ENCODE results near the gene POLR1A.

Gene POLR1A

DNA sequence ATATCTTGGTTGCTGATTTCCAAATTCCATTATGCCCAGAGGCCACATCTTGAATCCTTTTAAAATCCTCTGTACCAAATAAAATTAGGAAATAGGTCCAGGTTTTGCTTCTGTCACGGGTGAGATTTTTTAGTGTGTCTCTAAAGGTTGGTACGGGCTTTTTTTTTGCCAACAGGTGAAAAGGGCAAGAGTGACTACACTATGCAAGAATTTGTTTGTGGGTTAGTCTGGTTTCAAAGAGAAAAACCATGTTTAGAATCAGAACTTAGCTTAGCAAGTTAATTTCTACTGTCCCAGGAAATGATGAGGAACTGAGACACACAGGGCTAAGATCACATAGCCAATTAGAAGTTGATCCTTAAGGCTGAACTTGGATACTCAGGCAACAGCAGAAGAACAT, 41.7 kb downstream of the POLR1A start:
- DNase-seq (ENCODE audit: low spot score) = no peak

DNA sequence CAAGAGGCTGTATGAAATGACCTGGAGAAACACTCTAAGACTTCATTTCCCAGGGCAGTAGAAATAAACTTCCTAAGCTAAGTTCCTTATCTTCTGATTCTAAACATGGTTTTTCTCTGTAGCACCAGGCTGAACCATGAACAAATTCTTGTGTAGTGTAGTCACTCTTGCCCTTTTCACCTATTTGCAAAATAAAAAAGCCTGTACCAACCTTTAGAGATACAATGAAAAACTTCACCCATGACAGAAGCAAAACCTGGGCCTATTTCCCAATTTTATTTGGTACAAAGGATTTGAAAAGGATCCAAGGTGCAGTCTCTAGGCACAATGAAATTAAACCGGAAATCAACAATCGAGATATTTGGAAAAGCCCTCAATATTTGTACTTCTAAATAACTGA, 43.6 kb downstream of the POLR1A start:
- no peak for DNase-seq (ENCODE audit: low spot score)

DNA sequence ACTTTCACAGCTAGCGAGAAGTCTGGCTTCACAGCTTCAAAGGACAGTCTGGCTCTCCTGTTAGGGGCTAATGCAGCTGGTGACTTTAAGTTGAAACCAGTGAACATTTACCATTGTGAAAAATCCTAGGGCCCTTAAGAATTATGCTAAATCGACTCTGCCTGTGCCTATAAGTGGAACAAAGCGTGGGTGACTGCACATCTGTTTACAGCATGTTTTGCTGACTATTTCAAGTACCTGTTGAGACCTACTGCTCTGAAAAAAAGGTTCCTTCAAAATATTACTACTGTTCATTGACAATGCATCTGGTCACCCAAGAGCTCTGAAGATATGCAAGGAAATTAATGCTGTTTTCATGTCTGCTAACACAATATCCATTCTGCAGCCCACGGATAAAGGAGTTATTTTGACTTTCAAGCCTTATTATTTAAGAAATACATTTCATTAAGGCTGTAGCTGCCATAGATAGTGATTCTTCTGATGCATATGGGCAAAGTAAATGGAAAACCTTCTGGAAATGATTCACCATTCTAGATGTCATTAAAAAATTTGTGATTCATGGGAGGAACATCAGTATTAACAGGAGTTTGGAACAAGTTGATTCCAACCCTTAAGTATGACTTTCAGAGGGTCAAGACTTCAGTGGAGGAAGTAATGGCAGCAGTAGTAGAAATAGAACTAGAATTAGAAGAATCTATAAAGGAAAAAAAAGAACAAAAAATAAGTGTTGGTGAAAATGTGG, 48.9 kb downstream of the POLR1A start:
- no peak for DNase-seq (ENCODE audit: low spot score)

DNA sequence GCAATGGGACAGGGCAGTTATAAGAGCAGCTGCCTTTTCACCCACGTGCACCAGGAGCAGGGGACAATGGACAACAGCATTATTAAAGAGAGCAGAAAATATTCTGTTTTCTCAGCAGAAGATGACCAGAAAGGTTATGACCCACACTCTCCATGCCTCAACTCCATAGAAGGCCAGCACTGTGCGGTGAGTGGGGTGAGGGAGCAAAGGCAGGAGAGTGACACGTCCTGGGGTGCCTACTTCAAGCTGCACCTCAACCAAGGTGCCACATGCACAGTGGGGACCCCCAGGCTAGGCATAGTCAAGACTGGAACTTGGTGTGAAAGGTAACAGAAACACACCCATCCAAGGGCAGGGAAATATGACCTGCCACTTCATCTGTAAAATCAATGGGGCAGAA, 50.4 kb downstream of the POLR1A start:
- DNase-seq (ENCODE audit: low spot score) = no peak

DNA sequence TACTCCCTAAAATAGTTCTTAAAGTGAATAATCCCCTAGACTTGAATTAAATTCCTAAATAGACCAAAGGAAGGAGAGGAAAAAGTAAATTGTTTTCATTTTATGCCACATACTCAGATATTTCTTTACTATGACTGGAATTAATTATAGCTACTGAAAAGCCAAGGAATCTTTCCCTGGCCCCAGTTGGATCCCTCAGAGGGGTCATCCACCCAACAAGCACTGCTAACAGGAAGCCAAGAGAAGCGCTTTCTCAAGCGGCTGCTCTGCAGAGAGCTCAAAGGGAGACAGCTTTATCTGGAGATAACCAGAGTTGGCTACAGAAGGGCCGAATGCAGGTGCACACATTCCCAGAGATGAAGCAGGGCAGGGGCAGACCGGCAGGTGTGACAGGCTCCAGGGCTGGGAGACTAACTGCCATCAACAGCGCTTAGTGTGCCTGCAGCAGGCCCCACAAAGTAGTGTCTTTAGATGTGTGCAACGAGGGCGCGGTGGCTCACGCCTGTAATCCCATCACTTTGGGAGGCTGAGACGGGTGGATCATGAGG, 51.1 kb downstream of the POLR1A start:
- no peak for DNase-seq (ENCODE audit: low spot score)

DNA sequence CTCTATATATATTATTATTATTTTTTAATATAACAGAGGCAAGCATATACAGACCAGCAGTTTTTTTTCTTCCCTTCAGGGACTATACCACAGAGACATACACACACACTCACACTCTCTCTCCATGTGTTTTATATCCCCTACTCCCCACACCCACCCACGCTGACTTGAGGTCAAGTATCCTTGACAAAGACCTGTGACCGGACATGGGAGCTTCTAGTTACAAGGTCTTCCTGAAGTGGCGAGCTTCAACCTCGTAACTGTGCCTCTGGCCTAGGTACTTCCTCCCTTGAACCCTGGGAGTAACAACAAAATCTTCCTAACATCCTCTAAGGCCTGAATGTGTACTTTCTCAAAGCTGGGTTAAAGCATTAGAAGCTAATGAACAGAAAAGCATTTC, 52.5 kb downstream of the POLR1A start:
- DNase-seq (ENCODE audit: low spot score) = no peak

DNA sequence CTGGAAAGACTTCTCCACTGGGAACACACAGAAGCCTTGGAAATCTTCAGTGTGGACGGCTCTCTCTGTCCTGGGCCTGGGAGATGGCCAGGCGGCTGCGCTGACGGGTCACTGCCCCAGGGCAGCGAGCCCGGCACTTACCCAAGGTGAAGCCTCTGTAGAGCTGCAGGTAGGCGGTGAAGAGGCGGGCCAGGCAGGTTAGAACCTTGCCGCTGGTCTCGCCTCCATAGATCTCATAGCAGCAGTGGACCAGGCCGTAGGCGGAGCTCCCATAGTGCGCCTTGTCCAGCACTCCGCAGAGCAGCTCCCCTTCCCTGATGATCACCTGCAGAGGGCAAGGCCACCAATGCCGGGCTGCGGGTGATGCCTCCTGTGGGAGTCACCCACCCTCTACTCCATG, 53.0 kb downstream of the POLR1A start:
- no peak for DNase-seq (ENCODE audit: low spot score)

DNA sequence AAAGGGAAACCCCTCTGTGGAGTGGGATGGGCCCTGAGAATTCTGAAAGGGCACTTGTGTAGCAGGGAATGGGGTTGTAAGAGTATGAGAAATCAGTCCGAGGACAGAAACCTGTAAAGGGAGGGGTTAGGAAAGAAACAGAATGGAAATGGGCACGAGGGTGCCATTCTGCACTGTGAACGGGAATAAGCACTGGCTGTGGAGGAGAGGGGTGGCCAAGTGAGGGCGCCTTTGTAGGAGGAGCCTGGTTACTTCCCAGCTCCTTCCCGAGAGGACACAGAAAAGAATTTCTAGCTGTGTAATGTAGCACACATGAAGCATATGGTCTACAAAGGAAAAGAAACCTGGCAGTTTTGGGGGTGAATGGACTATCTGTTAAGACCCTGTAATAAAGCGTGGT, 53.4 kb downstream of the POLR1A start:
- no peak for DNase-seq (ENCODE audit: low spot score)

DNA sequence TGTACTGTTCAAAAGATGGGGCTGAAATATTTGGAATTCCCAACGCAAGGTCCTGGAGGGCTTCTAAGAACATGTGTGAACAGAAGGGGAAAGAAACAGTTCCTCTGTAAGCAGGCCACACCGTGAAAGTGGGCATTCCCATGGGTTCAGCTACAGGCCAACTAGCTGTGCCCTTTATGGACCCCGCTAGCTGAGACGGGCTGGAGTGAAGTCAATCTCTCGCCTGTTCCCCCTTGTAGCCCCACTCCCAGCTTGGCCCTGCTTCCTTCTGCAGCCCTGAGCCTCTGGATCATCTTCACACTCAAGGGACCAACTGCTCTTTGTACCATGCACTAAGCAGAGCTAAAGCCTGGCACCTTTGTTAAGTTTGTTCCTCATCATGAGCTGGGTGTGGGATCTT, 55.4 kb downstream of the POLR1A start:
- no peak for DNase-seq (ENCODE audit: low spot score)

DNA sequence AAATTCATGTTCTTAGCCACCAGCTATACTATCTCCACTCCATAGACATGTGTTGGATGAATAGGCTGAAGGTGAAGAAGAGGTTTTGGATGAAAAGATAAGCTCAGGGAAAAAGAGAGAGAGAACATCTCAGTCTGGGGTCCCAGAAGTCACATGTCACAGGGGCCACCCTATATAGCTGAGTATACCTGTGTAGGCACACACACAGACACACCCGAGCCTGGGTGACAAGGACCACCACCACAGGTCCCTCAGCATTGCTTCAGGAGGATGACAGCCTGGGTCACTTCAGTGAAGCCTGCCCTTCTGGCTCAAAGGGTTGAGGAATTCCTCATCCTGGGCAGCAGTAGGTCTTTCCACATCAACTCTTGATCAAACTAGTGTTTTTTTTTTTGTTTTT, 56.2 kb downstream of the POLR1A start:
- DNase-seq (ENCODE audit: low spot score) = no peak

DNA sequence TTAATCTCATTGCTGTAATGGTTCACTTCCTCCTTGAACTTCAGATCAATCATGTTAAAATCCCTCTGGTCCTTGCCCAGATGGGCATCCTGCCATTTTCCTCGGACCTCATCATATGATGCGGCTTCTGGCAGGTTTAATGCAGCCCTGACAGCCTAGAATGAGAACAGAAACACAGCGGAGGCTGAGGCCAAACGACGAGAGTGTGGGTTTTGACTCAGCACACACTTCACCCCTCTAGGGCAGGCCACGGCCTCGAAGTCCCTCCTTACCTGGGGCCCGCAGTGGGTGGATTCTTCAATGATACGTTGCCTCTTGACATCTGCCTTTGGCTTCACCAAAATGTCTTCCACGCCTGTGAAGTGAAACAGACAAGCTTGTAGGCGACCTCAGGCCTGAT, 56.8 kb downstream of the POLR1A start:
- no peak for DNase-seq (ENCODE audit: low spot score)

DNA sequence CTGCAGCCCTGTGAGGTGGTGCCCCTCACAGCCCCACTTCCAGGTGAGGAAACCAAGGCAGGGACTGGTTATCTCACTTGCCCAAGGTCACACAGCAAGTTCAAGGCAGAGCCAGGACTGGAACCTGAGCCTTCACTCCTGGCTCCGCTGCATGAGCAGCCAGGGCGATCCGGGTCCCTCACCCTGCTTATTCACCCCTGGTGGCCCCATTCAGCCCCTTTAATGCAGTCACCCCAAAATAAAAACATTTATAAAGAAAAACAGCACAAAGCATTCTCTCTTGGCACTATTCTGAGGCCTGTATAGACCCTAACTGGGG, 57.3 kb downstream of the POLR1A start:
- DNase-seq (ENCODE audit: low spot score) = no peak

DNA sequence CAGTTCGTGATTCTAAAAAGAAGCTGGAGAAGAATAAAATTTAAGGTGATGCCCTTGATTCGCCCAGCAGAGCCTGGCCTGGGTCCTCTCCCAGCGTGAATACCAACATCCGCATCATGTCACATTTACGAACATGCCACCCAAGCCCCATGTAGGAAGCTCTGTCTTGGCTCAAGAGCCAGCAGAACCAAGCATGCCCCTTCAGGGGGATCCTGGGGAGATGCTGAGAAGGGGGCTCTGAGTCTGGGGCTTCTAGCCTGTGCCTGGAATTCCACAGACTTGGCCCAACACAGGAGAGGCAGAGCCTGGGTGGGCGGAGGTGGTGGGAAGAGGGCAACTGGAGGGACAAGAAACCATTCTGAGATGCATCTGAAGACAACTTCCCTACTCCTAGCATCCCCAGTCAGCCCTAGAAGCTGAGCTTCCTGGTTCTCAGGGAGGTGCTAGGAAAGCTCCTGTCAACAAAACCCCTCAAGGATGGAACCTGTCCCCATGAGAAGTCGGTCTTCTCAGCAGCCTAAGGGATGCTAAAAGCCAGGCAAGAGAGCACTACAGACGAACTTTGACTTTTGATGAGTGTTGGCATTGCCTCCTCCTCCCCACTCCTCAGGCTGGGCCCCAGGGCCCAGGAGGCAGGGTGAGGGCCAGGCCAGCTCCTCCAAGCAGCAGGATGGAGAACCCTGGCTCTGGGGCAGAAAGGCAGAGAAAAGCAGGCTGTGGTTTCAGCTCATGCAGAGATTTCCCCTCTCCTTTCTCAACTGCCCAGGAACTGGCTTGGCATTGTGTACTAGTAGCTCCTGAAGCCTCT, 57.9 kb downstream of the POLR1A start:
- no peak for DNase-seq (ENCODE audit: low spot score)

DNA sequence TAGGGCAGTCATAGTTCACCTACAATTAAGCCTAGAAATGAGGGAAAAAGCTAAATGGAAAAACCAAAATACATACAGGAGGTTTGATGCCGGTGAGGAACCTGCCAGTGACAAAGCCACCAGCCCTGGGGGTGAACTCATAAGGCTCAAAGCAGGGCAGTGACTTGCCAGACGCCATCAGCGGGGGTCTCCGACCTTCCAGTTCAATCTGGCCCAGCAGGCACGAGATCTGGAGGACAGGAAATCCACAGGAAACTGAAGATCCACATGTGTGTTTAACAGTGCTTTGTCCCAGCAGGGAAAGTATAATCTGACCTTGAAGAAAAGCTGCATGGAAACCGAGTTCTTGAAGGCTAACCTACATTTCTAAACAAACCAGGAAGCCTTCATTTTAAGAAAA, 60.1 kb downstream of the POLR1A start:
- DNase-seq (ENCODE audit: low spot score) = no peak

DNA sequence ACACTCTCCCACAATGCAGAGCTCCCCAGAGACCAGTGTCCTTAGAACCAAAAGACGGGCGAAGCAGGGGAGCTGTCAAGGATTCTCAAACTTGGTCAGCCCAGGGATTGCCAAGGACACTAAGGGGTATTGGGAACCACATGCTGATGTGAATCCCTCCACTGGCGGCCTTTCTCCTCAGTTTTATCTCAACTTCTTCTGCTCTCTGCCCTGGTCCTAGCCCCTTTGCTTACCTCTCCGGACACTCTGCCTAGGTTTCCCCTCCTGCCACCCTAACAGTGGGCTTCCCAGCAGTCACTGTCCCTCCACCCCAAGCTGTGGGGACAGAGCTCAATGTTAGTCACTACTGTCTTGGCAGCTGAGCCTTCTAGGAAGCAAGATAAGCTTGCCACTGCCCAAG, 61.1 kb downstream of the POLR1A start:
- no peak for DNase-seq (ENCODE audit: low spot score)

DNA sequence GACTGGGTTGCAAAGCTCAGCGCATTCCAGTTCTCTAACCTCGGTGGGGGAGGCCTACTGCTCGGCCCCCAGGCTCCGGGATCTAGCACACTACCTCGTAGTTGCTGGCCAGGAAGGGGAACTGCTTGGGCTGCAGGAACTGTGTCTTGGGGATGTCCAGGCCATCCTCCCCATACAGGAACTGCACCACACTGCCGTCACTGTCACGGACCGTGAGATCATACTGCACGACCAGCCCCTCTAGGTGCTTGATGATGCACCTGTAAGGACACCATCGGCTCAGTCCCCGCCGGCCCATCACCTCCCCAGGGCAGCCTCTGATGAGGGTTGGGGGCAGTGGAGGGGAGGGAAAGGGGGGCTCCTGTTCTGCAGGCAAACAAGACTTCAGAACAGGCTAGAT, 61.6 kb downstream of the POLR1A start:
- no peak for DNase-seq (ENCODE audit: low spot score)

DNA sequence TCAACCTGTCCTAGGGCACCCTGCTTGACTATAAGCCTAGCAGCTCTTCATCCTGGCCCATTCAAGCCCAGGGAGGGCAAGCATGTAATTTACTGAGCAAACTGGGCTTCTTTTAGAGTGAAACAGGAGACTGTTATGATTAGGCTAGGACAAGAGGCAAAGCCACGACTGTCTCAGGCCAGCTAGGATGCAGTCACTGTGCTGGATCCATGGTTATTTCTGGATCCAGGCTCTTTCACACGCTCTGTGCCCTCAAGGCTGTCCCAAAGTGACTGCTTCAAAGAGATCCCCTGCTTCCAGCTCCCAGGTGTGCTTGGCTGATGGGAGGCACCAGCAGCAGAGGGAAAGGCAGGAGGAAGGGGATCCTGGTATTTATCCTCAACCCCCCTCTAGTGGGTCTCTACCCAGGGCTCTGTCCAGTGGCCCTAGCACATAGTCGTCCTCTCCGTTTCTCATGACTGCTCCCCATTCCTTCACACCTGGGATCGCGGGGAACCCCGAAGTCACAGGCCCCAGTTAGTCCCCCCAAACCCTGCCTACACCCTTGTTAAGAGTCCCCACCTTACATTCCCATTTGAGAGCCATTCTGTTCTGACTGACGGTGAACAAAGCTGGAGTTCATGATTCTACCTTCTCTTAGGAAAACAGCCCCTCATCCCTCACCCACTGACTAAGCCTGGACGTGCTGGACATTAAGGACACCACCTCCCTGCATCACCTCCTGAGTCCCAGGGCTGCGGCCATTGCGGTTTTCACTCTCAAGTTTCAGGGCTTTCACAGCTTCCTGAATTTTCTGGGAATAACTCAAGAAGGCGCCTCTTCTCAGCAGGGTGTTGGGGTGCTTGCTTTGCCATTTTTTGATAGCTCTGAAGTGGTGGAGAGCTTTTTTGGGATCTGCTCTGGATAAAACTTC, 63.2 kb downstream of the POLR1A start:
- DNase-seq (ENCODE audit: low spot score) = no peak

DNA sequence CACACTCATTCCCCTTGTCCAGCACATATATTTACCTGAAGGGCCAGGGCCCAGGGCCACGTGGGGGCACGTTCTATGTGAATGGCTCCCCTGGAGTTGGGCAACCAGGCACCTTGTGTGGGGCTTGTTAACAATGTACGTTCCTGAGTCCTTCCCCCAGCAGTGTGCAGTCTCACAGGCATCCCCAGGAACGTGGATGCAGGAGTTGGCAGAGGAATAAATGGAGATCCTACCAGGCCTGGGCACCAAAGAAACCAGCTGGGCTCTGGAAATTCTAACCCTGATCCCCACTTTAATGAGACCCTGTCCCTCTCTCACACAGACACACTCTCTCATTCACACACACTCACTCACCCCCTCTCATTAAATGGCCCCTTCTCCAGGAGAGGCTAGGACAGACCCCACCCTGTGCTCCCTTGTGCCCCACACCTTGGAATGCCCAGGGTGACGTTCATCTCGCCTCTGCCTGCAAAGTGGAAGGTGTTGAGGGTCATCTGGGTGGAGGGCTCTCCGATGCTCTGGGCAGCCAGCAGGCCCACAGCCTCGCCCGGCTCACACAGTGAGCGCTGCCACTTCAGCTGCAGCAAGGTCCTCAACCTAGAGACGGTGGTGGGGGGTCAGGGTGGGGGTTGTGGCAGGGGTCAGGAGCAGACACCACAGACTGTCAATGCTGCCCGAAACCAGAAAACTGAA, 65.6 kb downstream of the POLR1A start:
- DNase-seq (ENCODE audit: low spot score) = no peak

DNA sequence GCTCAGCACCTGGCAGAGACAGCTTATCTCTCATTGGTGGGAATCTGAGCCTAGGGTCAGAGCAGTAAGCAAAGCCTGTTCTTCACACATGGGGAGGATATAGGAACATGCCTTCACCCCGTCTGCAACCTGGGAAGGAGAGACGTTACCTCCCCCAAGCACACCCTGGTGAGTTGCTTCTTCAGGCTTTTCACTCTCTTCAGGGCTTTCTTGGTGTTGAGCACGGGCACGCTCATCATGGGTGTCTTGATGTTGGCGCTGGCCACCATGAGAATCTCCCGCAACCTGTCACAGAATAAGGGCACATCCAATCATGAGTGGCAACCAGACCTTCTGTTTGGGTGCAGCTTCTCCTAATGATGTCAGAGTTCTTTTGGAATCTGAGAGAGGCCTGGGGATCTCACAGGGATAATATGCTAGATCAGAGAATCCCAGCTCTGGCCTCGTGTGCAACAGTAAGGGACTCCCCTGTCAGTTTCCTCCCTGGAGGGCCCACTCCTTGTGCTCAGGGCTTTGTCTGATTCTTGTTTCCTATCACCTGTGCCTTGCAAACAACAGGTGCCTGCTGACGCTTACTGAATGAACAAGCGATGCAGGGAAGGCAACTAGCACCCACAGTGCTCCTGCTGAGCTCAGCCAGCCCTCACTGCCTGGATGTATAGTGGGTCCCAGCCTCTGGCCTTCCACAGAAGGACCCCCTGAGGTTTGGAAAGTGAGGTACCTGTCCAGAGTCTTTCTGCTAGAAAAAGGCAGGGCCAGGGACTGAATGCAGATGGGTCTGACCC, 66.3 kb downstream of the POLR1A start:
- no peak for DNase-seq (ENCODE audit: low spot score)

DNA sequence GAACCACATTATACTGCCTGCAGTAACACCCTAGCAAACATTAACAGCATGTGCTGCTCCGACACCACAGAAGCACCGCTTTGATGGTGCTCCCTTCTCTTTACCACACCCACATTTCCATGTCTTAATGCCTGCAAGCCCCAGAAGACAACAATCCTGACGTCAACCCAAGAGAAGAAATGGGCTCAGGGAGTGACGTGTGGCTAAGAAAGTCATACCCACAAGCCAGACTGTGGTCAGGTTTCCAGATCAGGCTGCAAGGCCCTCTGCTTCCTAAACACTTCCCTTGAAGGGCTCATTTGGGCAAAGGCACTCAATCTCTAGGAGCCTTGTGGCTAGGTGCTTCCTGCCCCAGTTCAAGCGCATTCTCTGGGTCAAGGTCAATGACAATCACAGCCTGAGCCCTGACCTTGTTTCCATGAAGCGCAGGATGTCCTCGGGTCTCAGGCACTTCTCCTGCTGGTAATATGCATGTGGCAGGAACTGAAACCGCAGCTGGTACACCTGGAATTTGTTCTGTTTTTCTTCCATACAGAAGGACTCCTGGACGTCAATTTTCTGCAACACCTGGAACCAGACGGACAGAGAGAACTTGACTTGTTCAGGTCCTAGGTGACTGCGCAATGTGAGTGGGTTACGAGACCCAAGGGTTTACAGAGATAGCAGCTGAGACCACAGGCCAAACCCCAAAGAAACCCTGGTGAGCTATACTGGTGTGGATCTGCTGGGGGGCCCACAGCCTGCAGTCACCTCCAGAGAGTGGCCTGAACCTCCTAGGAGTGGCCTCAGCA, 67.2 kb downstream of the POLR1A start:
- DNase-seq (ENCODE audit: low spot score) = no peak
